ENCODE measurements around the gene CNPY1.

- no peak for TF ChIP-seq CTCF (conservative IDR thresholded peaks at IDR 0.05)
- no peak for TF ChIP-seq EZH2 (IDR thresholded peaks at IDR 0.05; ENCODE audit: low read depth)
Observed at GRCh38 chr7:155560982-155561686, 14.8 kb upstream of the CNPY1 start.
